NB4 (cell line): Measurements from ENCODE around the gene AUTS2.

Experiments used
- DNase-seq: peaks from one replicate; pipeline ENCODE4 v3.0.0; 2010; ENCODE audit warnings: low read depth
- H3K4me3 ChIP-seq: one replicate; pipeline ENCODE4 v1.5.1; 2011; ENCODE audit warnings: mild to moderate bottlenecking, low read depth, low read length, moderate library complexity
- CTCF ChIP-seq: IDR thresholded peaks from one replicate; pipeline ENCODE4 v1.5.1; 2012; ENCODE audit warnings: low read depth, low read length
- MAX ChIP-seq: IDR thresholded peaks from 2 replicates; pipeline ENCODE4 v1.6.1; 2011; ENCODE audit warnings: low read depth, low read length
- MYC ChIP-seq: IDR thresholded peaks from 2 replicates; pipeline ENCODE4 v1.6.1; 2011; ENCODE audit warnings: low read depth, low read length
- POLR2A ChIP-seq: IDR thresholded peaks from 2 replicates; pipeline ENCODE4 v1.6.1; 2011; ENCODE audit warnings: mild to moderate bottlenecking; ENCODE audit not compliant: insufficient read length; ENCODE audit errors: extremely low read depth

AUTS2 gene

GRCh38 chr7:70838292-70838907 lies 1240.1 kb downstream of the AUTS2 start:
- no peak for TF ChIP-seq MYC
- no peak for TF ChIP-seq POLR2A
- TF ChIP-seq MAX: no peak
- no peak for TF ChIP-seq CTCF
- no peak overlapping the region for H3K4me3 ChIP-seq
- DNase-seq: no peak
